Esophagus muscularis mucosa (tissue), 3 donors: ENCODE data around the gene CAPN11.

Experiments used
- POLR2A ChIP-seq: fragments of 450-650 bp; IDR thresholded peaks from one replicate; pipeline ENCODE4 v1.6.1; 2017; ENCODE audit warnings: antibody characterized with exemption, moderate library complexity, mild to moderate bottlenecking, low read depth
- POLR2AphosphoS5 ChIP-seq, 2 donors: sonication (generic); formaldehyde crosslinking; IDR thresholded peaks; one replicate each; pipeline ENCODE4 v1.6.1; 2017; ENCODE audit warnings: antibody characterized with exemption in 2 of 2
- TF ChIP-seq, protein P1 (sequence below), 3 experiments: fragments of 200-600 bp in 2 of 3; fragments of 450-650 bp in 1 of 3; sonication (generic) in 2 of 3; IDR thresholded peaks; one replicate each; pipeline ENCODE4 v1.5.1; 2017 to 2019; ENCODE audit warnings: antibody characterized with exemption in 3 of 3, mild to moderate bottlenecking in 2 of 3, moderate library complexity in 1 of 3

DNA sequence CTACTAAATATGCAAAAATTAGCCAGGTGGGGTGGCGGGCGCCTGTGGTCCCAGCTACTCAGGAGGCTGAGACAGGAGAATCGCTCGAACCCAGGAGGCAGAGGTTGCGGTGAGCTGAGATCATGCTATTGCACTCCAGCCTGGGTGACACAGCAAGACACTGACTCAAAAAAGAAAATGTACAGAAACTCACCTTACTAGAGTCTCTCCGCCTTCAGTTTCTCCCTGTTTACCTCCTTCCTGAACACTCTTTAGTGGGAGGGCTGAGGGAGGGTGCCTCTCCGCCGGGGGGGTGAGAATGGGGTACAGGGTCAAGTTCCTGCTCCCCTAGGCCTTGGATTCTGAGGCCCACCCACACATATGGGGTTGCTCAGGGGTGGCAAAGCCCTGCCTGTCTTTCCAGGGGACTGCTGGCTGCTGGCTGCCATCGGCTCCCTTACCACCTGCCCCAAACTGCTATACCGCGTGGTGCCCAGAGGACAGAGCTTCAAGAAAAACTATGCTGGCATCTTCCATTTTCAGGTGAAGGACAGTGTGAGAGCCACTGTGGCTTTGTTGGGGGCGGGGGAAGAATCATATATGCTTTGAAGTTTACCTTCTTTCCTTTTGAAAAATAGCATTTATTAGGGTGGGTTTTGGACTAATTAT lies 13.4 kb downstream of the CAPN11 start:
- TF ChIP-seq POLR2A (no peak), POLR2AphosphoS5 (IDR thresholded peaks at IDR 0.05) (no peak)
- TF ChIP-seq, protein P1, sequence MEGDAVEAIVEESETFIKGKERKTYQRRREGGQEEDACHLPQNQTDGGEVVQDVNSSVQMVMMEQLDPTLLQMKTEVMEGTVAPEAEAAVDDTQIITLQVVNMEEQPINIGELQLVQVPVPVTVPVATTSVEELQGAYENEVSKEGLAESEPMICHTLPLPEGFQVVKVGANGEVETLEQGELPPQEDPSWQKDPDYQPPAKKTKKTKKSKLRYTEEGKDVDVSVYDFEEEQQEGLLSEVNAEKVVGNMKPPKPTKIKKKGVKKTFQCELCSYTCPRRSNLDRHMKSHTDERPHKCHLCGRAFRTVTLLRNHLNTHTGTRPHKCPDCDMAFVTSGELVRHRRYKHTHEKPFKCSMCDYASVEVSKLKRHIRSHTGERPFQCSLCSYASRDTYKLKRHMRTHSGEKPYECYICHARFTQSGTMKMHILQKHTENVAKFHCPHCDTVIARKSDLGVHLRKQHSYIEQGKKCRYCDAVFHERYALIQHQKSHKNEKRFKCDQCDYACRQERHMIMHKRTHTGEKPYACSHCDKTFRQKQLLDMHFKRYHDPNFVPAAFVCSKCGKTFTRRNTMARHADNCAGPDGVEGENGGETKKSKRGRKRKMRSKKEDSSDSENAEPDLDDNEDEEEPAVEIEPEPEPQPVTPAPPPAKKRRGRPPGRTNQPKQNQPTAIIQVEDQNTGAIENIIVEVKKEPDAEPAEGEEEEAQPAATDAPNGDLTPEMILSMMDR (IDR thresholded peaks at IDR 0.05), result no peak
